K562 (cell line): ENCODE data around the gene SLC25A1. TPM values are rescaled to one million over a fixed set of nuclear protein-coding genes. Genes with fewer than 3 reads are reported as not detected.
A peak's percentile ranks its signal among the peaks of the same experiment; 100 is the strongest.

ENCODE experiments used
- ATAC-seq: fragments of 200-7000 bp; cut with Tn5 transposase; 3 replicates; pipeline ENCODE4 v1.9.1; 2020; ENCODE audit warnings: moderate library complexity
- BruUV-seq: library from RNA; stranded (reverse); fragments of 400-500 nt; replicated peaks from 2 replicates; lab custom pipeline; 2021; lab: Mats Ljungman, UMichigan
- CTCF ChIA-PET: fragments of 300-600 bp; formaldehyde crosslinking; extraction: SDS; loops from one replicate; lab custom pipeline; 2021; ENCODE audit warnings: low intra/inter-chr PET ratio; lab: Yijun Ruan, JAX
- POLR2A ChIA-PET: fragments of 300-600, 350-650 bp; sonication (Branson Sonifier 250); formaldehyde crosslinking; extraction: SDS; loops from one replicate; lab custom pipeline; 2021; ENCODE audit warnings: antibody characterized with exemption, inconsistent platforms; lab: Yijun Ruan, JAX
- DNase-seq, 4 experiments: peaks; one replicate each; pipeline versions ENCODE4 v3.0.0 to v3.0.0-alpha.2; 2011 to 2018; ENCODE audit warnings: low spot score in 3 of 4, mixed read lengths in 3 of 4; ENCODE audit errors: extremely low read depth in 1 of 4
- FAIRE-seq: peaks from 2 replicates; lab custom pipeline; 2011; peaks lifted over from hg19 to GRCh38; lab: Jason Lieb, UNC
- H2AFZ ChIP-seq: 2 replicates; pipeline ENCODE4 v1.6.0; 2011; ENCODE audit warnings: low read depth, low read length, control low read depth, inconsistent platforms
- H3K27ac ChIP-seq: fragments of 200-600 bp; 3 replicates; pipeline ENCODE4 v1.8.0; 2011; ENCODE audit warnings: low read depth, mild to moderate bottlenecking, control low read depth, inconsistent platforms, low read length, moderate library complexity, mixed read lengths; ENCODE audit errors: extremely low read depth
- H3K27me3 ChIP-seq, 2 experiments: fragments of 300-600 bp in 1 of 2; 2 replicates in 1 of 2; 3 replicates in 1 of 2; pipeline versions ENCODE4 v1.6.0 to v1.8.0; 2011; ENCODE audit warnings: inconsistent platforms in 2 of 2, low read length in 2 of 2, mild to moderate bottlenecking in 1 of 2, mixed read lengths in 1 of 2, moderate library complexity in 1 of 2; ENCODE audit not compliant: control insufficient read depth in 2 of 2, insufficient read depth in 2 of 2
- H3K36me3 ChIP-seq: fragments of 300-600 bp; 3 replicates; pipeline ENCODE4 v1.8.0; 2011; ENCODE audit warnings: mild to moderate bottlenecking, low read length, inconsistent platforms; ENCODE audit not compliant: control insufficient read depth, insufficient read depth
- H3K4me1 ChIP-seq, 2 experiments: fragments of 200-600 bp in 1 of 2; replicated peaks in 1 of 2; 2 replicates in 1 of 2; 3 replicates in 1 of 2; pipeline versions ENCODE4 v1.5.1 to v1.8.0; 2011; ENCODE audit warnings: inconsistent platforms in 2 of 2, low read length in 2 of 2, mild to moderate bottlenecking in 1 of 2, mixed read lengths in 1 of 2, moderate library complexity in 1 of 2; ENCODE audit not compliant: control insufficient read depth in 2 of 2, insufficient read depth in 2 of 2
- H3K4me2 ChIP-seq: 2 replicates; pipeline ENCODE4 v1.6.1; 2011; ENCODE audit warnings: low read length, control low read depth, inconsistent platforms, mixed read lengths; ENCODE audit not compliant: insufficient read depth
- H3K4me3 ChIP-seq: fragments of 200-600 bp; sonication (generic), shearing (Covaris generic); 2 replicates; pipeline ENCODE4 v1.5.1; 2016; ENCODE audit warnings: control low read depth, inconsistent platforms
- H3K79me2 ChIP-seq: fragments of 200-600 bp; 3 replicates; pipeline ENCODE4 v1.8.0; 2011; ENCODE audit warnings: low read length, inconsistent platforms; ENCODE audit not compliant: control insufficient read depth, insufficient read depth
- H3K9ac ChIP-seq, 2 experiments: 2 replicates each; pipeline versions ENCODE4 v1.6.0 to v1.6.1; 2011; ENCODE audit warnings: low read depth in 2 of 2, low read length in 2 of 2, control low read depth in 1 of 2, inconsistent platforms in 1 of 2, mild to moderate bottlenecking in 1 of 2, mixed read lengths in 1 of 2; ENCODE audit not compliant: insufficient read depth in 1 of 2
- H3K9me1 ChIP-seq: one replicate; pipeline ENCODE4 v1.6.0; 2011; ENCODE audit warnings: inconsistent platforms, mild to moderate bottlenecking, low read length, moderate library complexity; ENCODE audit not compliant: control insufficient read depth, insufficient read depth
- H3K9me3 ChIP-seq: replicated peaks from 2 replicates; pipeline ENCODE4 v1.5.1; 2011; ENCODE audit warnings: low read depth, low read length, inconsistent platforms; ENCODE audit not compliant: control insufficient read depth, insufficient read depth
- H4K20me1 ChIP-seq: replicated peaks from 2 replicates; pipeline ENCODE4 v1.6.1; 2011; ENCODE audit warnings: low read length, inconsistent platforms, mixed read lengths; ENCODE audit not compliant: control insufficient read depth, insufficient read depth
- GABPA ChIP-seq: fragments of 200-800 bp; sonication (Bioruptor generic); conservative IDR thresholded peaks from 2 replicates; pipeline ENCODE4 v1.6.1; 2016; ENCODE audit warnings: low read depth, missing genetic modification characterization, missing compliant biosample characterization
- HNRNPL ChIP-seq: fragments of 200-400 bp; formaldehyde crosslinking; IDR thresholded peaks from 2 replicates; pipeline ENCODE4 v1.6.1; 2017; ENCODE audit warnings: low read depth, mild to moderate bottlenecking, low read length
- NR2C2 ChIP-seq, 2 experiments: fragments of 200-800 bp in 1 of 2; sonication (Bioruptor generic) in 1 of 2; sonication (generic) in 1 of 2; formaldehyde crosslinking in 1 of 2; IDR thresholded peaks; 2 replicates each; pipeline versions ENCODE4 v1.6.1 to v1.8.0; 2016 to 2022; ENCODE audit warnings: mild to moderate bottlenecking in 1 of 2, missing compliant biosample characterization in 1 of 2, missing genetic modification characterization in 1 of 2, missing genetic modification reagents in 1 of 2
- POLR2G ChIP-seq: fragments of 200-400 bp; formaldehyde crosslinking; IDR thresholded peaks from 2 replicates; pipeline ENCODE4 v1.6.1; 2017; ENCODE audit warnings: low read depth, mild to moderate bottlenecking, antibody characterized with exemption, low read length, moderate library complexity
- RBFOX2 ChIP-seq: fragments of 200-400 bp; formaldehyde crosslinking; IDR thresholded peaks from 2 replicates; pipeline ENCODE4 v1.6.1; 2017; ENCODE audit warnings: low read depth, mild to moderate bottlenecking, low read length, moderate library complexity
- RBM14 ChIP-seq: fragments of 200-400 bp; formaldehyde crosslinking; IDR thresholded peaks from 2 replicates; pipeline ENCODE4 v1.6.1; 2018; ENCODE audit warnings: low read depth, mild to moderate bottlenecking, low read length, moderate library complexity, borderline replicate concordance; ENCODE audit not compliant: insufficient read depth
- RUNX1 ChIP-seq: sonication (generic); IDR thresholded peaks from 2 replicates; pipeline ENCODE4 v1.6.1; 2016; ENCODE audit warnings: antibody characterized with exemption, low read depth
- SNIP1 ChIP-seq: fragments of 450-650 bp; IDR thresholded peaks from 2 replicates; pipeline ENCODE4 v1.7.1; 2017; ENCODE audit warnings: low read depth, mild to moderate bottlenecking
- SP1 ChIP-seq: sonication (generic); formaldehyde crosslinking; IDR thresholded peaks from 2 replicates; pipeline ENCODE4 v1.8.1; 2022; ENCODE audit warnings: mild to moderate bottlenecking, missing genetic modification reagents
- SRSF3 ChIP-seq: fragments of 200-400 bp; formaldehyde crosslinking; IDR thresholded peaks from 2 replicates; pipeline ENCODE4 v1.6.1; 2016; ENCODE audit warnings: mild to moderate bottlenecking, low read length, moderate library complexity; ENCODE audit not compliant: insufficient read depth
- SRSF7 ChIP-seq: fragments of 200-400 bp; formaldehyde crosslinking; optimal IDR thresholded peaks from 2 replicates; pipeline ENCODE3; 2017; ENCODE audit warnings: mild to moderate bottlenecking, low read depth, low read length
- ZNF165 ChIP-seq: fragments of 250-450 bp; sonication (Bioruptor Pico); IDR thresholded peaks from 2 replicates; pipeline ENCODE4 v1.4.0; 2020; ENCODE audit warnings: borderline replicate concordance
- ZNF695 ChIP-seq: fragments of 450-650 bp; formaldehyde crosslinking; IDR thresholded peaks from 2 replicates; pipeline ENCODE4 v1.4.0; 2020; ENCODE audit warnings: mild to moderate bottlenecking, moderate library complexity
- WGBS: fragments of 100-300 bp; shearing (Covaris generic); methylation state at CpG from one replicate; pipeline ENCODE4 v1.1.6; 2016; ENCODE audit warnings: low coverage, mixed read lengths; ENCODE audit not compliant: insufficient coverage; ENCODE audit errors: missing lambda C conversion rate; 5-methylcytosine and 5-hydroxymethylcytosine counted together
- in situ Hi-C: fragments of 300-500 bp; cut with MboI; formaldehyde crosslinking; loops from 4 replicates; pipeline ENCODE4 v1.15.0; 2018; ENCODE audit warnings: inconsistent platforms, mixed read lengths
- intact Hi-C: fragments of 100-400 bp; cut with micrococcal nuclease; formaldehyde crosslinking; loops from 2 replicates; pipeline ENCODE4 v1.14.2; 2022
- polyA plus RNA-seq, 8 experiments: library from polyadenylated mRNA; depleted of rRNA in 4 of 8; stranded (reverse) in 5 of 8; unstranded in 3 of 8; fragments of >200 nt; fragmentation: Nextera tagmentation in 2 of 8; fragmentation: Illumina TruSeq in 1 of 8; extraction: Ambion mirVana in 2 of 8; extraction: Trizol in 1 of 8; gene quantifications; 2 replicates each; pipeline versions ENCODE4 v1.2.1 to v1.2.3, GENCODE V29; 2011 to 2014; ENCODE audit warnings: inconsistent platforms in 1 of 8, missing spikeins in 1 of 8
- total RNA-seq, 7 experiments: library from RNA; depleted of rRNA in 6 of 7; stranded (reverse); fragments of >200 nt in 6 of 7; fragmentation: Illumina TruSeq in 2 of 7; extraction: Trizol in 2 of 7; gene quantifications; 2 replicates each; pipeline versions ENCODE4 v1.2.1 to v1.2.3, GENCODE V29; 2011 to 2021; ENCODE audit warnings: low replicate concordance in 1 of 7
- TF ChIP-seq, protein P1 (sequence below): fragments of 450-650 bp; IDR thresholded peaks from 2 replicates; pipeline ENCODE4 v1.6.1; 2016; ENCODE audit warnings: mild to moderate bottlenecking
- TF ChIP-seq, protein P2 (sequence below): fragments of 250-450 bp; sonication (Bioruptor Pico); IDR thresholded peaks from 2 replicates; pipeline ENCODE4 v1.9.0; 2021; ENCODE audit warnings: mild to moderate bottlenecking, inconsistent platforms

The SLC25A1 gene
- total and polyA plus RNA-seq, 9 of the 15 experiments (the other 6 are each of a cell fraction or from before 2014, with no cell fraction given): 11.0 to 408 (median 110) TPM

GRCh38 chr22:19130959-19131684 is 47.4 kb downstream of the SLC25A1 start, which contains the start of gene TSSK2 (continued):
- TF ChIP-seq, protein P1, sequence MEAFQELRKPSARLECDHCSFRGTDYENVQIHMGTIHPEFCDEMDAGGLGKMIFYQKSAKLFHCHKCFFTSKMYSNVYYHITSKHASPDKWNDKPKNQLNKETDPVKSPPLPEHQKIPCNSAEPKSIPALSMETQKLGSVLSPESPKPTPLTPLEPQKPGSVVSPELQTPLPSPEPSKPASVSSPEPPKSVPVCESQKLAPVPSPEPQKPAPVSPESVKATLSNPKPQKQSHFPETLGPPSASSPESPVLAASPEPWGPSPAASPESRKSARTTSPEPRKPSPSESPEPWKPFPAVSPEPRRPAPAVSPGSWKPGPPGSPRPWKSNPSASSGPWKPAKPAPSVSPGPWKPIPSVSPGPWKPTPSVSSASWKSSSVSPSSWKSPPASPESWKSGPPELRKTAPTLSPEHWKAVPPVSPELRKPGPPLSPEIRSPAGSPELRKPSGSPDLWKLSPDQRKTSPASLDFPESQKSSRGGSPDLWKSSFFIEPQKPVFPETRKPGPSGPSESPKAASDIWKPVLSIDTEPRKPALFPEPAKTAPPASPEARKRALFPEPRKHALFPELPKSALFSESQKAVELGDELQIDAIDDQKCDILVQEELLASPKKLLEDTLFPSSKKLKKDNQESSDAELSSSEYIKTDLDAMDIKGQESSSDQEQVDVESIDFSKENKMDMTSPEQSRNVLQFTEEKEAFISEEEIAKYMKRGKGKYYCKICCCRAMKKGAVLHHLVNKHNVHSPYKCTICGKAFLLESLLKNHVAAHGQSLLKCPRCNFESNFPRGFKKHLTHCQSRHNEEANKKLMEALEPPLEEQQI: no peak
- TF ChIP-seq RUNX1 (no peak), GABPA (tag) (no peak), SP1 (CRISPR knock-in tag) (no peak), SRSF7 (no peak), ZNF165 (CRISPR knock-in tag) (0 out of 2 replicates have a peak, but pooled peaks have one; percentile 67), ZNF695 (CRISPR knock-in tag) (no peak)

DNA sequence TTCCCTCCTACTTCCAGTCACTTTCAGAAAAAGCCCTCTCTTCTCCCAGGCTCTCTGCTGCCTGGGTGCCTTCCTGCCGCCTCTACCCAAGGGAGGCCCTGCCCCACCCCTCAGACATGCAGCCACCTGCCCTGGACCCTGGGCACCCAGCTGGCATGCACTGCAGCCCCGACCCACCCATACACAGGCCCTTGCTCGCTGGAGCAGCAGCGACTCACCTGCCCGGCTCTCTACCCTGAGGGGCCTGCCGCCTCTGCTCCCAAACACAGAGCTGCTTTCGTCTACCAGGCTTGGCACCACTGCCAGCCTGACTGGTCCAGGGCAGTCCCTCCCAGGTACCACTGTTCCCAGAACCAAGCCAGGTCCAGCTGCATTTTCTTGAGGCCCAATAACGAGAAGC is 48.7 kb downstream of the SLC25A1 start:
- Histone ChIP-seq H3K36me3 (peaks cover 36% of the 10 kb centered on the region; the same call in 2 of the 3 replicates), H3K27ac (no peak overlapping the region), H3K9ac (peak overlapping the region in 1 of 2 experiments; percentile 39; a peak in 2 of 4 replicates), H4K20me1 (peaks cover 21% of the 10 kb centered on the region; the same call in 1 of the 2 replicates), H3K27me3 (peaks cover 13 to 24% of the 10 kb centered on the region in 2 experiments; a peak in 4 of 5 replicates), H2AFZ (no peak overlapping the region), H3K4me3 (no peak overlapping the region), H3K79me2 (no peaks in the 10 kb centered on the region), H3K4me2 (no peak overlapping the region), H3K9me1 (peaks cover 11% of the 10 kb centered on the region), H3K4me1 (peaks cover 0 to 46% of the 10 kb centered on the region in 2 experiments; a peak in 2 of 5 replicates), H3K9me3 (no peaks in the 10 kb centered on the region)
- ChIA-PET CTCF (no interaction called here), POLR2A (interaction anchor here (0.6 to 4.4 kb wide), 7 partner anchors 14 to 690 kb away, joined by 3 to 38 read pairs (median 4); partner anchors contain the start of gene ESS2)
- no peak for ATAC-seq
- WGBS: 50% methylated on average over 8 of the region's 8 CpGs
- DNase-seq: no peak
- no TSS peak for BruUV-seq
- in situ Hi-C loops: no loop called here
- FAIRE-seq: no peak
- intact Hi-C loops: loop anchor here (10.0 kb wide), 2 partner anchors 55 to 495 kb away; no protein-coding TSS in a partner anchor
- TF ChIP-seq RBM14 (no peak), SNIP1 (no peak), RBFOX2 (0 out of 2 replicates have a peak, but pooled peaks have one; percentile 16), POLR2G (peak; percentile 47; the same call in 1 of the 2 replicates), HNRNPL (no peak), SRSF3 (no peak), NR2C2 (CRISPR knock-in tag; IDR thresholded peaks at IDR 0.05) (no peak), NR2C2 (tag; IDR thresholded peaks at IDR 0.05) (no peak)
- TF ChIP-seq, protein P2, sequence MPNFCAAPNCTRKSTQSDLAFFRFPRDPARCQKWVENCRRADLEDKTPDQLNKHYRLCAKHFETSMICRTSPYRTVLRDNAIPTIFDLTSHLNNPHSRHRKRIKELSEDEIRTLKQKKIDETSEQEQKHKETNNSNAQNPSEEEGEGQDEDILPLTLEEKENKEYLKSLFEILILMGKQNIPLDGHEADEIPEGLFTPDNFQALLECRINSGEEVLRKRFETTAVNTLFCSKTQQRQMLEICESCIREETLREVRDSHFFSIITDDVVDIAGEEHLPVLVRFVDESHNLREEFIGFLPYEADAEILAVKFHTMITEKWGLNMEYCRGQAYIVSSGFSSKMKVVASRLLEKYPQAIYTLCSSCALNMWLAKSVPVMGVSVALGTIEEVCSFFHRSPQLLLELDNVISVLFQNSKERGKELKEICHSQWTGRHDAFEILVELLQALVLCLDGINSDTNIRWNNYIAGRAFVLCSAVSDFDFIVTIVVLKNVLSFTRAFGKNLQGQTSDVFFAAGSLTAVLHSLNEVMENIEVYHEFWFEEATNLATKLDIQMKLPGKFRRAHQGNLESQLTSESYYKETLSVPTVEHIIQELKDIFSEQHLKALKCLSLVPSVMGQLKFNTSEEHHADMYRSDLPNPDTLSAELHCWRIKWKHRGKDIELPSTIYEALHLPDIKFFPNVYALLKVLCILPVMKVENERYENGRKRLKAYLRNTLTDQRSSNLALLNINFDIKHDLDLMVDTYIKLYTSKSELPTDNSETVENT (CRISPR knock-in tag): 0 out of 2 replicates have a peak, but pooled peaks have one; percentile 11
